Measurements from ENCODE around the gene TRIM14.
"Not testable (repeated sequence)": the region's sequence is repeated elsewhere in the genome, so short reads cannot be mapped to it uniquely, and the experiment has no call there.

The TRIM14 gene

GRCh38 chr9:98020476-98021145, 98.4 kb downstream of the TRIM14 start:
- Histone ChIP-seq H3K9ac (ENCODE audit: insufficient read length) (no peak overlapping the region), H3K36me3 (ENCODE audit: insufficient read depth, low read length) (peaks cover 58% of the 10 kb centered on the region), H3K4me3 (no peak overlapping the region), H3K27ac (no peak overlapping the region), H3K9me3 (ENCODE audit: low read depth, low read length) (no peaks in the 10 kb centered on the region)
- DNase-seq (ENCODE audit: low read depth, low spot score) = no peak
- no peak for TF ChIP-seq FOXP2 (optimal IDR thresholded peaks at IDR 0.05; ENCODE audit: control extremely low read depth, extremely low read length, insufficient read depth)
- no peak for TF ChIP-seq EZH2 (IDR thresholded peaks at IDR 0.05)
- TF ChIP-seq POLR2AphosphoS5 (IDR thresholded peaks at IDR 0.05; ENCODE audit: borderline replicate concordance, low read depth, low read length) = no peak

DNA sequence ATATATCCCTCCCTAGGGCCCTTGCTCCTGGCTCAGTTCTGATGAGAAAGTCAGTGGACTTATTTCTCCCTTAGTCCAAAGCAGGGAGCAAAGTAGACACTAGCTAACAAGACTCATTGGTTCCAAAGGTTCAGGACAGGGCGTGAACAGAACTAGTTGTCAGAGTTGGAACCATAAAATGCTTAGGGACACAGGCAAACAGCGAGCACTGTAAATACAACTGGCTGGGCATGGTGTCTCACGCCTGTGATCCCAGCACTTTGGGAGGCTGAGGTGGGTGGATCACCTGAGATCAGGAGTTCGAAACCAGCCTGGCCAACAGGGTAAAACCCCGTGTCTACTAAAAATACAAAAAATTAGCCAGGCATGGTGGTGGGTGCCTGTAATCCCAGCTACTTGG, 99.2 kb downstream of the TRIM14 start:
- H3K9me3 ChIP-seq (ENCODE audit: low read depth, low read length); H3K27ac ChIP-seq; DNase-seq (ENCODE audit: low read depth, low spot score); H3K4me3 ChIP-seq; H3K9ac ChIP-seq (ENCODE audit: insufficient read length): not testable (repeated sequence)
- H3K36me3 ChIP-seq (ENCODE audit: insufficient read depth, low read length) = peaks cover 65% of the 10 kb centered on the region
